Measurements from ENCODE around the gene ANTXR1. TPM values are rescaled to one million over a fixed set of nuclear protein-coding genes. Genes with fewer than 3 reads are reported as not detected.

ANTXR1 gene
- total and polyA plus RNA-seq, 2 of the 8 experiments (the other 6 are each of a cell fraction or from before 2014, with no cell fraction given), result 15.8 to 44.3 TPM

GRCh38 chr2:69080071-69080470 is 67.1 kb downstream of the ANTXR1 start:
- Histone ChIP-seq H4K8ac (ENCODE audit: extremely low read depth, insufficient read depth, low read length) (no peak overlapping the region), H4K5ac (ENCODE audit: insufficient read length, low read depth, low read length) (no peak overlapping the region), H3K4me3 (ENCODE audit: extremely low read depth in 1 of 4, insufficient read depth in 2 of 4, low read depth in 3 of 4, low read length in 4 of 4) (no peak overlapping the region), H2AK5ac (ENCODE audit: low read depth, low read length) (no peak overlapping the region), H3K23ac (ENCODE audit: insufficient read length) (no peak overlapping the region), H3K14ac (ENCODE audit: insufficient read length) (no peak overlapping the region), H3K18ac (ENCODE audit: extremely low read depth, low read length) (no peak overlapping the region), H3K56ac (replicated peaks; ENCODE audit: insufficient read length, low read depth, low read length) (no peak overlapping the region), H3K4me2 (ENCODE audit: insufficient read depth in 1 of 2, low read depth in 2 of 2, low read length in 2 of 2) (no peak overlapping the region), H3K23me2 (ENCODE audit: low read depth, low read length) (no peaks in the 10 kb centered on the region), H3K79me1 (ENCODE audit: low read depth, low read length) (no peaks in the 10 kb centered on the region), H2BK20ac (ENCODE audit: low read length) (no peak overlapping the region), H3K36me3 (ENCODE audit: control insufficient read depth in 2 of 4, insufficient read depth in 4 of 4, low read length in 3 of 4) (peaks cover 0 to 14% (median 10%) of the 10 kb centered on the region in 4 experiments; a peak in 5 of 8 replicates), H4K20me1 (replicated peaks in 1 of 2; ENCODE audit: control insufficient read depth in 1 of 2, insufficient read depth in 2 of 2, low read length in 2 of 2) (peaks cover 0 to 6% of the 10 kb centered on the region in 2 experiments), H3K9ac (replicated peaks in 1 of 4; ENCODE audit: extremely low read depth in 1 of 4, low read depth in 3 of 4, low read length in 3 of 4) (no peak overlapping the region), H3K79me2 (ENCODE audit: control insufficient read depth in 1 of 2, insufficient read depth in 2 of 2, low read length in 2 of 2) (no peaks in the 10 kb centered on the region), H2BK12ac (ENCODE audit: low read depth, low read length) (no peak overlapping the region), H2AFZ (ENCODE audit: low read length) (no peak overlapping the region), H3K27me3 (replicated peaks in 1 of 4; ENCODE audit: control insufficient read depth in 3 of 4, extremely low read depth in 1 of 4, insufficient read depth in 3 of 4, low read length in 3 of 4) (no peaks in the 10 kb centered on the region), H3K9me3 (ENCODE audit: insufficient read depth in 2 of 2, low read depth in 1 of 2, low read length in 1 of 2) (no peaks in the 10 kb centered on the region), H4K91ac (replicated peaks; ENCODE audit: insufficient read length, low read length) (no peak overlapping the region), H2BK5ac (ENCODE audit: low read depth, low read length) (no peak overlapping the region), H3K4ac (replicated peaks; ENCODE audit: insufficient read length, low read depth, low read length) (no peak overlapping the region), H3K27ac (ENCODE audit: low read depth, low read length) (no peak overlapping the region), H3K4me1 (replicated peaks in 1 of 4; ENCODE audit: control insufficient read depth in 3 of 4, insufficient read depth in 4 of 4, low read length in 3 of 4) (peaks cover 4 to 13% (median 8%) of the 10 kb centered on the region in 4 experiments; a peak in 6 of 7 replicates), H2BK120ac (replicated peaks; ENCODE audit: low read depth, low read length) (no peak overlapping the region), H2BK15ac (ENCODE audit: low read length) (no peak overlapping the region)
- ChIA-PET CTCF (ENCODE audit: partially characterized antibody) (interaction anchor here (0.9 kb wide), 1 partner anchor 14 kb away, joined by 3 read pairs; no protein-coding TSS in a partner anchor), POLR2A (ENCODE audit: partially characterized antibody) (no interaction called here)
- DNase-seq (ENCODE audit: low read depth in 1 of 2, low spot score in 2 of 2) (no peak), FAIRE-seq (no peak)
- 95% methylated on average over 4 of the region's 4 CpGs; no CpG with 5 or more reads in 1 of the 2 experiments for WGBS, 2 experiments (ENCODE audit: extremely low coverage in 1 of 2, insufficient coverage in 1 of 2, insufficient read length in 1 of 2, insufficient replicate concordance in 2 of 2, low coverage in 1 of 2, low lambda C conversion rate in 2 of 2, missing lambda C conversion rate in 1 of 2)
- no peak for TF ChIP-seq TCF12 (IDR thresholded peaks at IDR 0.05; ENCODE audit: low read depth, low read length)
- TF ChIP-seq GTF2F1 (IDR thresholded peaks at IDR 0.05; ENCODE audit: borderline replicate concordance, low read depth, low read length), result no peak
- TF ChIP-seq POLR2A (IDR thresholded peaks at IDR 0.05; ENCODE audit: control extremely low read depth in 1 of 2, low read depth in 2 of 2, low read length in 2 of 2), result no peak
- no peak for TF ChIP-seq RBBP5 (IDR thresholded peaks at IDR 0.05; ENCODE audit: borderline replicate concordance, low read depth, low read length)
- TF ChIP-seq NRF1 (IDR thresholded peaks at IDR 0.05; ENCODE audit: low read depth, low read length), result no peak
- TF ChIP-seq SP2 (IDR thresholded peaks at IDR 0.05; ENCODE audit: low read length), result no peak
- TF ChIP-seq POU5F1 (IDR thresholded peaks at IDR 0.05; ENCODE audit: low read depth, low read length), result no peak
- TF ChIP-seq CEBPB (IDR thresholded peaks at IDR 0.05; ENCODE audit: low read depth, low read length), result no peak
- TF ChIP-seq CBX8 (IDR thresholded peaks at IDR 0.05; ENCODE audit: borderline replicate concordance, low read depth, low read length), result no peak
- TF ChIP-seq CBX5 (IDR thresholded peaks at IDR 0.05; ENCODE audit: low read depth, low read length), result no peak
- no peak for TF ChIP-seq JUND (IDR thresholded peaks at IDR 0.05; ENCODE audit: low read length)
- no peak for TF ChIP-seq RAD21 (IDR thresholded peaks at IDR 0.05 in 1 of 2, conservative IDR thresholded peaks at IDR 0.05 in 1 of 2; ENCODE audit: low read depth in 2 of 2, low read length in 2 of 2)
- TF ChIP-seq BACH1 (IDR thresholded peaks at IDR 0.05; ENCODE audit: low read length), result no peak
- no peak for TF ChIP-seq EP300 (IDR thresholded peaks at IDR 0.05; ENCODE audit: borderline replicate concordance in 1 of 2, low read depth in 2 of 2, low read length in 2 of 2)
- no peak for TF ChIP-seq MAFK (IDR thresholded peaks at IDR 0.05; ENCODE audit: low read depth, low read length)
- no peak for TF ChIP-seq POLR2AphosphoS5 (IDR thresholded peaks at IDR 0.05; ENCODE audit: low read depth, low read length)

All from H1 (cell line).